ENCODE measurements around the gene DUSP11. TPM values are rescaled to one million over a fixed set of nuclear protein-coding genes. Genes with fewer than 3 reads are reported as not detected.

Gene DUSP11
- total and polyA plus RNA-seq, 2 of the 13 experiments (the other 11 are each of a cell fraction or from before 2014, with no cell fraction given), result 30.5 to 36.2 TPM

DNA sequence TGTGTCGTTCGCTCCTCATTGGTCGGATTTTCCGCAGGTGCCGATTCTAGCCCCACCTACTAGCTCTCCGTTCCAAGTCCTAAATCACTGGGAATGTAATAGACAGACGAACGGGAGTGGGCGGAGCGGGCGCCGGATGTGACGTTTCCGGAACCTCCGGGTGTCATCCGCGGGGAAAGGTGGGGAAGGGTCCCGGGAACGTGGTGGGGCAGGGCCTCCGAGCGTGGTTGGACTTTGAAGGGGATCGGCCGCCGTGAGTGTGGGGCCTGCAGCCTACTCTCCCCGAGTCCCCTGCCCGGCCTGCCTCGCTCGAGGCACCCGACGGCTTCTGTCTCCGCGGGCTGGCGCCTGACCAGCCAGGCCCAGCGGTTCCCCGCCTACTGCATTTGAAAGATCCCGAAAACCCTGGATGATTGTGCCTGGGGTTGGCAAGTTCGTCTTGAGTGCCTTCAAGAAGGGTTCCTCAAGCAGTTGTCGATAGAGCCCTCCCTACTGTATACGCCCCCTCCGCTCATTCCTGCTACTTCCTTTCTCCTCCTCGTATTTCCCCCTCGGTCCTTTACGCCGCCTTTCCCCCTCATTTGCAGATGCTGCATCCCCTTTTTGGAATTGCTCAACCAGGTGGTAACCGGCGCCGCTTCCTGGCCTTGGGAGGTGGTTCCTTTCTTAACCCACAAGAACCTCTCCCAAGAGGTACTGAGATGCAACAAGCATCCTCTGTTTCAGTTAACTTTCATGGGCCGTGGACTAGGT is 49.1 kb upstream of the DUSP11 start, which contains the start of gene STAMBP (continued):
- TF ChIP-seq, protein P1, sequence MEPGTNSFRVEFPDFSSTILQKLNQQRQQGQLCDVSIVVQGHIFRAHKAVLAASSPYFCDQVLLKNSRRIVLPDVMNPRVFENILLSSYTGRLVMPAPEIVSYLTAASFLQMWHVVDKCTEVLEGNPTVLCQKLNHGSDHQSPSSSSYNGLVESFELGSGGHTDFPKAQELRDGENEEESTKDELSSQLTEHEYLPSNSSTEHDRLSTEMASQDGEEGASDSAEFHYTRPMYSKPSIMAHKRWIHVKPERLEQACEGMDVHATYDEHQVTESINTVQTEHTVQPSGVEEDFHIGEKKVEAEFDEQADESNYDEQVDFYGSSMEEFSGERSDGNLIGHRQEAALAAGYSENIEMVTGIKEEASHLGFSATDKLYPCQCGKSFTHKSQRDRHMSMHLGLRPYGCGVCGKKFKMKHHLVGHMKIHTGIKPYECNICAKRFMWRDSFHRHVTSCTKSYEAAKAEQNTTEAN (CRISPR knock-in tag; conservative IDR thresholded peaks at IDR 0.05), result no peak; the same call in 1 of the 2 replicates
- TF ChIP-seq, protein P2, sequence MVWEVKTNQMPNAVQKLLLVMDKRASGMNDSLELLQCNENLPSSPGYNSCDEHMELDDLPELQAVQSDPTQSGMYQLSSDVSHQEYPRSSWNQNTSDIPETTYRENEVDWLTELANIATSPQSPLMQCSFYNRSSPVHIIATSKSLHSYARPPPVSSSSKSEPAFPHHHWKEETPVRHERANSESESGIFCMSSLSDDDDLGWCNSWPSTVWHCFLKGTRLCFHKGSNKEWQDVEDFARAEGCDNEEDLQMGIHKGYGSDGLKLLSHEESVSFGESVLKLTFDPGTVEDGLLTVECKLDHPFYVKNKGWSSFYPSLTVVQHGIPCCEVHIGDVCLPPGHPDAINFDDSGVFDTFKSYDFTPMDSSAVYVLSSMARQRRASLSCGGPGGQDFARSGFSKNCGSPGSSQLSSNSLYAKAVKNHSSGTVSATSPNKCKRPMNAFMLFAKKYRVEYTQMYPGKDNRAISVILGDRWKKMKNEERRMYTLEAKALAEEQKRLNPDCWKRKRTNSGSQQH (CRISPR knock-in tag; IDR thresholded peaks at IDR 0.05; ENCODE audit: low read depth), result no peak; the same call in 1 of the 2 replicates
- peak; percentile 45; the same call in 1 of the 2 replicates for TF ChIP-seq KDM3A (CRISPR knock-in tag; IDR thresholded peaks at IDR 0.05; ENCODE audit: low read depth)
- TF ChIP-seq DPF2 (CRISPR knock-in tag; IDR thresholded peaks at IDR 0.05; ENCODE audit: borderline replicate concordance, low read depth), result no peak
- TF ChIP-seq, protein P3, sequence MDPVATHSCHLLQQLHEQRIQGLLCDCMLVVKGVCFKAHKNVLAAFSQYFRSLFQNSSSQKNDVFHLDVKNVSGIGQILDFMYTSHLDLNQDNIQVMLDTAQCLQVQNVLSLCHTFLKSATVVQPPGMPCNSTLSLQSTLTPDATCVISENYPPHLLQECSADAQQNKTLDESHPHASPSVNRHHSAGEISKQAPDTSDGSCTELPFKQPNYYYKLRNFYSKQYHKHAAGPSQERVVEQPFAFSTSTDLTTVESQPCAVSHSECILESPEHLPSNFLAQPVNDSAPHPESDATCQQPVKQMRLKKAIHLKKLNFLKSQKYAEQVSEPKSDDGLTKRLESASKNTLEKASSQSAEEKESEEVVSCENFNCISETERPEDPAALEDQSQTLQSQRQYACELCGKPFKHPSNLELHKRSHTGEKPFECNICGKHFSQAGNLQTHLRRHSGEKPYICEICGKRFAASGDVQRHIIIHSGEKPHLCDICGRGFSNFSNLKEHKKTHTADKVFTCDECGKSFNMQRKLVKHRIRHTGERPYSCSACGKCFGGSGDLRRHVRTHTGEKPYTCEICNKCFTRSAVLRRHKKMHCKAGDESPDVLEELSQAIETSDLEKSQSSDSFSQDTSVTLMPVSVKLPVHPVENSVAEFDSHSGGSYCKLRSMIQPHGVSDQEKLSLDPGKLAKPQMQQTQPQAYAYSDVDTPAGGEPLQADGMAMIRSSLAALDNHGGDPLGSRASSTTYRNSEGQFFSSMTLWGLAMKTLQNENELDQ (CRISPR knock-in tag; IDR thresholded peaks at IDR 0.05; ENCODE audit: borderline replicate concordance), result no peak
- no peak for TF ChIP-seq ZNF383 (CRISPR knock-in tag; IDR thresholded peaks at IDR 0.05; ENCODE audit: borderline replicate concordance)
- peak; percentile 91 for TF ChIP-seq ZNF292 (CRISPR knock-in tag; IDR thresholded peaks at IDR 0.05; ENCODE audit: borderline replicate concordance, low read depth)
- TF ChIP-seq KMT2B (CRISPR knock-in tag; IDR thresholded peaks at IDR 0.05), result peak; percentile 95
- no peak for TF ChIP-seq ESRRA (CRISPR knock-in tag; IDR thresholded peaks at IDR 0.05; ENCODE audit: low read depth)
- TF ChIP-seq ZNF430 (CRISPR knock-in tag; IDR thresholded peaks at IDR 0.05), result peak; percentile 80
- peak; percentile 61; the same call in 1 of the 2 replicates for TF ChIP-seq KLF13 (CRISPR knock-in tag; IDR thresholded peaks at IDR 0.05)
- TF ChIP-seq, protein P4, sequence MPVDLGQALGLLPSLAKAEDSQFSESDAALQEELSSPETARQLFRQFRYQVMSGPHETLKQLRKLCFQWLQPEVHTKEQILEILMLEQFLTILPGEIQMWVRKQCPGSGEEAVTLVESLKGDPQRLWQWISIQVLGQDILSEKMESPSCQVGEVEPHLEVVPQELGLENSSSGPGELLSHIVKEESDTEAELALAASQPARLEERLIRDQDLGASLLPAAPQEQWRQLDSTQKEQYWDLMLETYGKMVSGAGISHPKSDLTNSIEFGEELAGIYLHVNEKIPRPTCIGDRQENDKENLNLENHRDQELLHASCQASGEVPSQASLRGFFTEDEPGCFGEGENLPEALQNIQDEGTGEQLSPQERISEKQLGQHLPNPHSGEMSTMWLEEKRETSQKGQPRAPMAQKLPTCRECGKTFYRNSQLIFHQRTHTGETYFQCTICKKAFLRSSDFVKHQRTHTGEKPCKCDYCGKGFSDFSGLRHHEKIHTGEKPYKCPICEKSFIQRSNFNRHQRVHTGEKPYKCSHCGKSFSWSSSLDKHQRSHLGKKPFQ (CRISPR knock-in tag; IDR thresholded peaks at IDR 0.05; ENCODE audit: insufficient replicate concordance), result no peak
- no peak for TF ChIP-seq ZNF556 (CRISPR knock-in tag; IDR thresholded peaks at IDR 0.05; ENCODE audit: borderline replicate concordance)
- TF ChIP-seq GTF2F1 (IDR thresholded peaks at IDR 0.05; ENCODE audit: low read length), result no peak
- TF ChIP-seq ARHGAP35 (CRISPR knock-in tag; IDR thresholded peaks at IDR 0.05; ENCODE audit: borderline replicate concordance), result peak; percentile 84; the same call in 1 of the 2 replicates
- TF ChIP-seq ZNF841 (CRISPR knock-in tag; IDR thresholded peaks at IDR 0.05; ENCODE audit: borderline replicate concordance), result no peak
- TF ChIP-seq PAF1 (CRISPR knock-in tag; IDR thresholded peaks at IDR 0.05), result no peak
- TF ChIP-seq ZNF343 (CRISPR knock-in tag; IDR thresholded peaks at IDR 0.05), result no peak
- no peak for TF ChIP-seq TRIM24 (CRISPR knock-in tag; IDR thresholded peaks at IDR 0.05)
- TF ChIP-seq SIX4 (CRISPR knock-in tag; IDR thresholded peaks at IDR 0.05), result no peak
- peak; percentile 75 for TF ChIP-seq HDAC1 (CRISPR knock-in tag; IDR thresholded peaks at IDR 0.05)
- peak; percentile 23; the same call in 1 of the 2 replicates for TF ChIP-seq CAMTA2 (CRISPR knock-in tag; IDR thresholded peaks at IDR 0.05; ENCODE audit: borderline replicate concordance)
- no peak for TF ChIP-seq ZNF207 (IDR thresholded peaks at IDR 0.05; ENCODE audit: borderline replicate concordance)
- TF ChIP-seq FOXJ3 (CRISPR knock-in tag; IDR thresholded peaks at IDR 0.05; ENCODE audit: borderline replicate concordance), result no peak
